ENCODE data around the gene SLFN5. TPM values are rescaled to one million over a fixed set of nuclear protein-coding genes. Genes with fewer than 3 reads are reported as not detected.

Gene SLFN5
- total and polyA plus RNA-seq, 2 of the 13 experiments (the other 11 are each of a cell fraction or from before 2014, with no cell fraction given): 0.25 to 0.35 TPM

GRCh38 chr17:35242158-35242804 is 591 bp upstream of the SLFN5 start (continued):
- TF ChIP-seq ZBTB46 (CRISPR knock-in tag; IDR thresholded peaks at IDR 0.05; ENCODE audit: borderline replicate concordance) (no peak), RNF2 (conservative IDR thresholded peaks at IDR 0.05; ENCODE audit: low read depth) (no peak), SOX6 (IDR thresholded peaks at IDR 0.05) (no peak), SOX6 (CRISPR knock-in tag; IDR thresholded peaks at IDR 0.05) (no peak), ZNF136 (CRISPR knock-in tag; IDR thresholded peaks at IDR 0.05; ENCODE audit: low read depth) (no peak), ZNF20 (CRISPR knock-in tag; IDR thresholded peaks at IDR 0.05) (no peak), TARDBP (CRISPR knock-in tag; IDR thresholded peaks at IDR 0.05) (0 out of 2 replicates have a peak, but pooled peaks have one; percentile 26), ATF1 (CRISPR knock-in tag; IDR thresholded peaks at IDR 0.05) (no peak), HIVEP1 (CRISPR knock-in tag; IDR thresholded peaks at IDR 0.05) (no peak), NFKBIZ (CRISPR knock-in tag; IDR thresholded peaks at IDR 0.05) (no peak), ADNP (CRISPR knock-in tag; IDR thresholded peaks at IDR 0.05) (no peak), SALL1 (CRISPR knock-in tag; IDR thresholded peaks at IDR 0.05) (0 out of 2 replicates have a peak, but pooled peaks have one; percentile 9), GATAD1 (CRISPR knock-in tag; IDR thresholded peaks at IDR 0.05) (no peak), ZNF615 (CRISPR knock-in tag; IDR thresholded peaks at IDR 0.05; ENCODE audit: borderline replicate concordance) (no peak), ZNF891 (CRISPR knock-in tag; IDR thresholded peaks at IDR 0.05) (no peak), ZNF709 (CRISPR knock-in tag; IDR thresholded peaks at IDR 0.05) (no peak), ZFP37 (CRISPR knock-in tag; IDR thresholded peaks at IDR 0.05; ENCODE audit: borderline replicate concordance) (no peak)
- TF ChIP-seq, protein P1, sequence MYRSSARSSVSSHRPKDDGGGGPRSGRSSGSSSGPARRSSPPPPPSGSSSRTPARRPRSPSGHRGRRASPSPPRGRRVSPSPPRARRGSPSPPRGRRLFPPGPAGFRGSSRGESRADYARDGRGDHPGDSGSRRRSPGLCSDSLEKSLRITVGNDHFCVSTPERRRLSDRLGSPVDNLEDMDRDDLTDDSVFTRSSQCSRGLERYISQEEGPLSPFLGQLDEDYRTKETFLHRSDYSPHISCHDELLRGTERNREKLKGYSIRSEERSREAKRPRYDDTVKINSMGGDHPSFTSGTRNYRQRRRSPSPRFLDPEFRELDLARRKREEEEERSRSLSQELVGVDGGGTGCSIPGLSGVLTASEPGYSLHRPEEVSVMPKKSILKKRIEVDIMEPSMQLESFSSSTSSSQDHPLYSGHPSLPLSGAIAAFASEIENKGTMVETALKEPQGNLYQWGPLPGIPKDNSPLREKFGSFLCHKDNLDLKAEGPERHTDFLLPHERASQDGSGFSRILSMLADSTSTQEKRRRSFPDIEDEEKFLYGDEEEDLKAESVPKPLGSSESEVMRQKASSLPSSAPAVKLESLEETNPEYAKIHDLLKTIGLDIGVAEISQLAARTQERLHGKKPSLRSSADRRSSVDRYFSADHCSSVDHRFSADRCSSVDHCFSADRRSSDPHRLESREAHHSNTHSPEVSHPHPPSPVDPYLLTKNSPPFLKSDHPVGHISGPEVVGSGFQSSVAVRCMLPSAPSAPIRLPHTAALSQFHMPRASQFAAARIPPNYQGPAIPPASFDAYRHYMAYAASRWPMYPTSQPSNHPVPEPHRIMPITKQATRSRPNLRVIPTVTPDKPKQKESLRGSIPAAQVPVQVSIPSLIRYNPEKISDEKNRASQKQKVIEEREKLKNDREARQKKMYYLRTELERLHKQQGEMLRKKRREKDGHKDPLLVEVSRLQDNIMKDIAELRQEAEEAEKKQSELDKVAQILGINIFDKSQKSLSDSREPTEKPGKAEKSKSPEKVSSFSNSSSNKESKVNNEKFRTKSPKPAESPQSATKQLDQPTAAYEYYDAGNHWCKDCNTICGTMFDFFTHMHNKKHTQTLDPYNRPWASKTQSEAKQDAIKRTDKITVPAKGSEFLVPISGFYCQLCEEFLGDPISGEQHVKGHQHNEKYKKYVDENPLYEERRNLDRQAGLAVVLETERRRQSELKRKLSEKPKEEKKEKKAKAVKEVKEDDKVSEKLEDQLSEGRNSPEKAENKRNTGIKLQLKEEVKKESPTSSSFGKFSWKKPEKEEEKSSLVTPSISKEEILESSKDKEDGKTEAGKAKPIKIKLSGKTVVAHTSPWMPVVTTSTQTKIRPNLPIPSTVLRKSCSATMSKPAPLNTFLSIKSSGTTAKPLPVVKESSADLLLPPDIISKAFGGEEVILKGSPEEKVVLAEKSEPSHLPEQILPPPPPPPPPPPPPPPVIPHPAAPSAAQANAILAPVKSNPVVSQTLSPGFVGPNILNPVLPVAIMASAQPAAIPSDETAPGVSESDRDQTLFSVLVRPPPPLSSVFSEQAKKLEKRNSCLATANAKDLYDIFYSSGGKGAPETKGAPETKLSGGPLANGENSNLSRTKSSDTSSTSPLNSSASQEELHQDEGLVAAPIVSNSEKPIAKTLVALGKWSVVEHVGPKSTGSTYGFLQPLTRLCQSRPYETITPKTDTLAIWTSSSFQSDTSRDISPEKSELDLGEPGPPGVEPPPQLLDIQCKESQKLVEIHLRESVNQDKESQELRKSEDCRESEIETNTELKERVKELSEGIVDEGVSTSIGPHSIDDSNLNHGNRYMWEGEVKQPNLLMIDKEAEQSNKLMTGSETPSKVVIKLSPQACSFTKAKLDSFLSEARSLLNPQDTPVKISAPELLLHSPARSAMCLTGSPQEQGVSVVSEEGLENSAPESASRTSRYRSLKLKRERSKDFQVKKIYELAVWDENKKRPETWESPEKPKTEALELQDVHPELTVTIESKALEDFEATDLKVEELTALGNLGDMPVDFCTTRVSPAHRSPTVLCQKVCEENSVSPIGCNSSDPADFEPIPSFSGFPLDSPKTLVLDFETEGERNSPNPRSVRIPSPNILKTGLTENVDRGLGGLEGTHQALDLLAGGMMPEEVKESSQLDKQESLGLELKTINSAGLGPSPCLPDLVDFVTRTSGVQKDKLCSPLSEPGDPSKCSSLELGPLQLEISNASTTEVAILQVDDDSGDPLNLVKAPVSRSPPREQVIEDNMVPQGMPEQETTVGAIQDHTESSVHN (CRISPR knock-in tag; IDR thresholded peaks at IDR 0.05): no peak
